G401.6 (cell line): ENCODE measurements around the gene LGALS12.

ENCODE experiments used
- FAIRE-seq: peaks from 2 replicates; lab custom pipeline; 2012; peaks lifted over from hg19 to GRCh38; lab: Jason Lieb, UNC

The LGALS12 gene

GRCh38 chr11:63563201-63564055 is 57.5 kb downstream of the LGALS12 start, which contains the start of gene PLAAT2:
TSS of gene PLAAT2 (minus strand) at chr11:63563379. CDS start at chr11:63563324, 55 bp downstream.
- FAIRE-seq: no peak

- FAIRE-seq: no peak
These were observed 58.3 kb downstream of the LGALS12 start for GRCh38 chr11:63564056-63564774.

GRCh38 chr11:63564784-63565350 is 59.0 kb downstream of the LGALS12 start:
- FAIRE-seq: no peak
